Lower leg skin (tissue), 4 donors: ENCODE results near the gene RFX5. TPM values are rescaled to one million over a fixed set of nuclear protein-coding genes. Genes with fewer than 3 reads are reported as not detected.
A peak's percentile ranks its signal among the peaks of the same experiment; 100 is the strongest.

Source experiments
- DNase-seq, 2 donors: peaks; one replicate each; pipeline ENCODE4 v3.0.0-alpha.2; 2019; ENCODE audit warnings: low spot score in 2 of 2
- H3K4me3 ChIP-seq: fragments of 200-600 bp; sonication (generic); 2 replicates; pipeline ENCODE4 v1.5.1; 2017; ENCODE audit warnings: mild to moderate bottlenecking, low read depth; ENCODE audit not compliant: poor library complexity, severe bottlenecking
- CTCF ChIP-seq, 3 donors: fragments of 450-650 bp; IDR thresholded peaks; one replicate each; pipeline ENCODE4 v1.5.1; 2016; ENCODE audit warnings: antibody characterized with exemption in 3 of 3, mild to moderate bottlenecking in 3 of 3, moderate library complexity in 2 of 3
- POLR2A ChIP-seq, 2 donors: fragments of 450-650 bp; IDR thresholded peaks; one replicate each; pipeline ENCODE4 v1.6.1; 2016 to 2017; ENCODE audit warnings: antibody characterized with exemption in 2 of 2, mild to moderate bottlenecking in 1 of 2, moderate library complexity in 1 of 2
- WGBS, 2 donors: methylation state at CpG; one replicate each; pipeline ENCODE4 v1.1.5; 2018; 5-methylcytosine and 5-hydroxymethylcytosine counted together
- intact Hi-C: fragments of 100-400 bp; cut with DNase I; formaldehyde crosslinking; loops from one replicate; pipeline ENCODE4 v1.15.0; 2023; ENCODE audit warnings: low total_unique reads
- total RNA-seq, 4 donors: library from RNA; depleted of rRNA; stranded (reverse); fragments of >200 nt; gene quantifications; one replicate each; pipeline ENCODE4 v1.1.0, GENCODE V29; 2016

The RFX5 gene
- total RNA-seq, 4 donors from 2014 or later, result 13.2 to 23.2 (median 16.7) TPM

- H3K4me3 ChIP-seq, result no peak overlapping the region
- WGBS, 2 donors, result 29 to 30% methylated on average over 7 of the region's 7 CpGs
- peak in 1 of 2 donors; percentile 35 for DNase-seq
- no peak for TF ChIP-seq CTCF (IDR thresholded peaks at IDR 0.05)
- TF ChIP-seq POLR2A (IDR thresholded peaks at IDR 0.05), result no peak
- intact Hi-C loops, result no loop called here
These were observed 5.9 kb downstream of the RFX5 start for GRCh38 chr1:151340870-151341754.

- intact Hi-C loops, result no loop called here
- 90 to 94% methylated on average over 3 of the region's 3 CpGs for WGBS, 2 donors
These were observed 10.5 kb downstream of the RFX5 start for GRCh38 chr1:151336556-151336955.

GRCh38 chr1:151334822-151335221, 12.2 kb downstream of the RFX5 start:
- no peak for DNase-seq
- TF ChIP-seq POLR2A (IDR thresholded peaks at IDR 0.05) (no peak), CTCF (IDR thresholded peaks at IDR 0.05) (no peak)
- intact Hi-C loops, result loop anchor here (2.0 kb wide), 1 partner anchor 32 kb away; no protein-coding TSS in a partner anchor
- WGBS, 2 donors, result 80 to 89% methylated on average over 5 of the region's 5 CpGs
- H3K4me3 ChIP-seq, result no peak overlapping the region

More at GRCh38 chr1:151336556-151336955, 10.5 kb downstream of the RFX5 start:
- no peak overlapping the region for H3K4me3 ChIP-seq
- TF ChIP-seq CTCF (IDR thresholded peaks at IDR 0.05) (no peak), POLR2A (IDR thresholded peaks at IDR 0.05) (no peak)
- DNase-seq, result no peak

- 17 to 19% methylated on average over 26 to 34 of the region's 34 CpGs for WGBS, 2 donors
- H3K4me3 ChIP-seq, result no peak overlapping the region
- no peak for DNase-seq
- intact Hi-C loops, result no loop called here
- TF ChIP-seq CTCF (IDR thresholded peaks at IDR 0.05), result no peak
- TF ChIP-seq POLR2A (IDR thresholded peaks at IDR 0.05), result no peak
These were observed 19.0 kb downstream of the RFX5 start for GRCh38 chr1:151327903-151328674.

GRCh38 chr1:151327223-151327902, 19.7 kb downstream of the RFX5 start, which contains the start of gene PI4KB:
TSS of gene PI4KB (minus strand) at chr1:151327416. CDS start at chr1:151316481, 10,935 bp downstream.
- intact Hi-C loops, result no loop called here
- H3K4me3 ChIP-seq, result peak within 1 kb of the TSS; percentile 58
- TF ChIP-seq POLR2A (IDR thresholded peaks at IDR 0.05), result no peak
- no peak for TF ChIP-seq CTCF (IDR thresholded peaks at IDR 0.05)
- 0% methylated on average over 27 to 29 of the region's 40 CpGs for WGBS, 2 donors
- DNase-seq, result peak; percentile 97
